ENCODE results near the gene NKAIN1.

DNA sequence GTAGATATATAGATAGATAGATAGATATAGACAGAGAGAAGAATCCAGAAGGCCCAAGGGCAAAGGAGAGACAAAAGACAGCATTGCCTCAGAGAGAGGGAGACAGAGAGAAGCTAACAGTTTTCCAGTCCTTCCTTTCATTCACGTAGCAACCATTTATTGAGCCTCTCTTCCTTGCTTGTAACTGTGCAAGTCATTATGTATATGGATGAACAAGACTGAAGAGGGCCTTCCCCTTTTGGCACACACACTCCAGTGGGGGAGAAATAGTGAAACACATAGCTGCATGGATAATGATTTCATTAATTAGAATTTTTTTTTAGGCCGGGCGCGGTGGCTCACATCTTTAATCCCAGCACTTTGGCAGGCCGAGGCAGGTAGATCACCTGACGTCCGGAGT, 99.4 kb downstream of the NKAIN1 start:
- TF ChIP-seq CTCF (IDR thresholded peaks at IDR 0.05; ENCODE audit: extremely low read depth in 1 of 2, insufficient read depth in 1 of 2, low read depth in 1 of 2, low read length in 2 of 2): no peak
- no peak for TF ChIP-seq POLR2A (IDR thresholded peaks at IDR 0.05; ENCODE audit: low read depth, low read length)
- TF ChIP-seq, protein P1, sequence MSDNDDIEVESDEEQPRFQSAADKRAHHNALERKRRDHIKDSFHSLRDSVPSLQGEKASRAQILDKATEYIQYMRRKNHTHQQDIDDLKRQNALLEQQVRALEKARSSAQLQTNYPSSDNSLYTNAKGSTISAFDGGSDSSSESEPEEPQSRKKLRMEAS (IDR thresholded peaks at IDR 0.05; ENCODE audit: insufficient read depth, insufficient read length): no peak
